Calu3 (cell line): Measurements from ENCODE around the gene EYS. TPM values are rescaled to one million over a fixed set of nuclear protein-coding genes. Genes with fewer than 3 reads are reported as not detected.

Experiments used
- BruUV-seq: library from RNA; stranded (reverse); fragments of 400-500 nt; replicated peaks from 2 replicates; lab custom pipeline; 2021; lab: Mats Ljungman, UMichigan
- CTCF ChIA-PET: fragments of 300-600 bp; sonication (Branson Sonifier 250); formaldehyde crosslinking; loops from one replicate; lab custom pipeline; 2022; ENCODE audit warnings: antibody characterized with exemption; lab: Charles Lee
- DNase-seq: peaks from one replicate; pipeline ENCODE4 v3.0.0; 2022
- H3K27ac Mint-ChIP-seq: one replicate; pipeline ENCODE4 v1.8.0; 2022; ENCODE audit warnings: mixed read lengths; ENCODE audit not compliant: unreplicated experiment
- H3K27me3 Mint-ChIP-seq: one replicate; pipeline ENCODE4 v1.8.0; 2022; ENCODE audit warnings: mixed read lengths; ENCODE audit not compliant: unreplicated experiment
- H3K36me3 Mint-ChIP-seq: one replicate; pipeline ENCODE4 v1.8.0; 2022; ENCODE audit warnings: mild to moderate bottlenecking, moderate library complexity, mixed read lengths; ENCODE audit not compliant: insufficient read depth, unreplicated experiment
- H3K4me1 Mint-ChIP-seq: one replicate; pipeline ENCODE4 v1.8.0; 2022; ENCODE audit warnings: mild to moderate bottlenecking, low read depth, mixed read lengths; ENCODE audit not compliant: unreplicated experiment
- H3K4me3 Mint-ChIP-seq: one replicate; pipeline ENCODE4 v1.8.0; 2022; ENCODE audit warnings: mild to moderate bottlenecking, low read depth, moderate library complexity, mixed read lengths; ENCODE audit not compliant: unreplicated experiment
- H3K9me3 Mint-ChIP-seq: one replicate; pipeline ENCODE4 v1.8.0; 2022; ENCODE audit warnings: low read depth, mixed read lengths; ENCODE audit not compliant: unreplicated experiment
- CTCF ChIP-seq: fragments of 200-600 bp; IDR thresholded peaks from one replicate; pipeline ENCODE4 v1.8.0; 2022; ENCODE audit warnings: antibody characterized with exemption; ENCODE audit not compliant: unreplicated experiment
- intact Hi-C: fragments of 100-400 bp; cut with micrococcal nuclease; formaldehyde crosslinking; loops from one replicate; pipeline ENCODE4 v1.10.0; 2022; ENCODE audit not compliant: unreplicated experiment
- total RNA-seq: library from RNA; stranded (reverse); gene quantifications from 2 replicates; pipeline ENCODE4 v1.2.3, GENCODE V29; 2022

Gene EYS
- total RNA-seq, 1 experiment from 2014 or later, result not detected

- no peak for TF ChIP-seq CTCF
- H3K36me3 Mint-ChIP-seq, result no peaks in the 10 kb centered on the region
- H3K9me3 Mint-ChIP-seq, result no peaks in the 10 kb centered on the region
- H3K4me3 Mint-ChIP-seq, result no peak overlapping the region
- intact Hi-C loops, result no loop called here
- CTCF ChIA-PET, result no interaction called here
- no peak overlapping the region for H3K27ac Mint-ChIP-seq
- no peak for DNase-seq
- H3K27me3 Mint-ChIP-seq, result no peaks in the 10 kb centered on the region
- no TSS peak for BruUV-seq
- no peaks in the 10 kb centered on the region for H3K4me1 Mint-ChIP-seq
Measured at GRCh38 chr6:64122712-64123375, 1584.2 kb downstream of the EYS start.

GRCh38 chr6:64121011-64121565 is 1585.9 kb downstream of the EYS start:
- H3K4me1 Mint-ChIP-seq, result no peaks in the 10 kb centered on the region
- H3K4me3 Mint-ChIP-seq, result no peak overlapping the region
- DNase-seq, result no peak
- CTCF ChIA-PET, result no interaction called here
- H3K36me3 Mint-ChIP-seq, result no peaks in the 10 kb centered on the region
- no peaks in the 10 kb centered on the region for H3K27me3 Mint-ChIP-seq
- no peak overlapping the region for H3K27ac Mint-ChIP-seq
- no TSS peak for BruUV-seq
- peaks cover 6% of the 10 kb centered on the region for H3K9me3 Mint-ChIP-seq
- intact Hi-C loops, result no loop called here
- no peak for TF ChIP-seq CTCF

- H3K27me3 Mint-ChIP-seq, result no peaks in the 10 kb centered on the region
- TF ChIP-seq CTCF, result no peak
- BruUV-seq, result no TSS peak
- DNase-seq, result no peak
- CTCF ChIA-PET, result no interaction called here
- intact Hi-C loops, result no loop called here
- H3K36me3 Mint-ChIP-seq, result no peaks in the 10 kb centered on the region
- no peak overlapping the region for H3K4me3 Mint-ChIP-seq
- H3K9me3 Mint-ChIP-seq, result peaks cover 6% of the 10 kb centered on the region
- H3K4me1 Mint-ChIP-seq, result no peaks in the 10 kb centered on the region
- no peak overlapping the region for H3K27ac Mint-ChIP-seq
Measured at GRCh38 chr6:64113704-64114103, 1593.3 kb downstream of the EYS start.

GRCh38 chr6:64104051-64104450 is 1603.0 kb downstream of the EYS start:
- Mint-ChIP-seq H3K4me1 (no peaks in the 10 kb centered on the region), H3K4me3 (no peak overlapping the region), H3K27ac (no peak overlapping the region), H3K27me3 (no peaks in the 10 kb centered on the region), H3K36me3 (no peaks in the 10 kb centered on the region), H3K9me3 (no peaks in the 10 kb centered on the region)
- no TSS peak for BruUV-seq
- no peak for DNase-seq
- TF ChIP-seq CTCF, result no peak
- CTCF ChIA-PET, result interaction anchor here (0.6 kb wide), 1 partner anchor 891 kb away, joined by 3 read pairs; no protein-coding TSS in a partner anchor
- intact Hi-C loops, result no loop called here
